ENCODE measurements around the gene IMPACT.

IMPACT gene

GRCh38 chr18:24420551-24420950 is 5.9 kb upstream of the IMPACT start:
- no peak for DNase-seq (ENCODE audit: extremely low read depth in 1 of 2, low read depth in 1 of 2)

- no peak for DNase-seq (ENCODE audit: extremely low read depth in 1 of 2, low read depth in 1 of 2)
Measured at GRCh38 chr18:24421831-24422230, 4.6 kb upstream of the IMPACT start.

- no peak for DNase-seq (ENCODE audit: extremely low read depth in 1 of 2, low read depth in 1 of 2)
Measured at GRCh38 chr18:24426073-24426397, 435 bp upstream of the IMPACT start.

- no peak for DNase-seq (ENCODE audit: extremely low read depth in 1 of 2, low read depth in 1 of 2)
Measured at GRCh38 chr18:24427484-24427883, 1.0 kb downstream of the IMPACT start.

- DNase-seq (ENCODE audit: extremely low read depth in 1 of 2, low read depth in 1 of 2) = no peak
Measured at GRCh38 chr18:24428709-24429108, 2.2 kb downstream of the IMPACT start.

GRCh38 chr18:24429188-24429587 is 2.7 kb downstream of the IMPACT start:
- no peak for DNase-seq (ENCODE audit: extremely low read depth in 1 of 2, low read depth in 1 of 2)

GRCh38 chr18:24432618-24433017 is 6.1 kb downstream of the IMPACT start:
- no peak for DNase-seq (ENCODE audit: extremely low read depth in 1 of 2, low read depth in 1 of 2)

GRCh38 chr18:24436939-24437338 is 10.5 kb downstream of the IMPACT start:
- DNase-seq (ENCODE audit: extremely low read depth in 1 of 2, low read depth in 1 of 2) = no peak

GRCh38 chr18:24443870-24444269 is 17.4 kb downstream of the IMPACT start:
- DNase-seq (ENCODE audit: extremely low read depth in 1 of 2, low read depth in 1 of 2) = no peak

GRCh38 chr18:24446453-24446852 is 20.0 kb downstream of the IMPACT start:
- DNase-seq (ENCODE audit: extremely low read depth in 1 of 2, low read depth in 1 of 2) = no peak

GRCh38 chr18:24446953-24447538 is 20.6 kb downstream of the IMPACT start:
- DNase-seq (ENCODE audit: extremely low read depth in 1 of 2, low read depth in 1 of 2) = no peak

GRCh38 chr18:24447961-24448360 is 21.5 kb downstream of the IMPACT start:
- no peak for DNase-seq (ENCODE audit: extremely low read depth in 1 of 2, low read depth in 1 of 2)

- no peak for DNase-seq (ENCODE audit: extremely low read depth in 1 of 2, low read depth in 1 of 2)
Measured at GRCh38 chr18:24456549-24456948, 30.1 kb downstream of the IMPACT start.

GRCh38 chr18:24459772-24460171 is 33.3 kb downstream of the IMPACT start:
- DNase-seq (ENCODE audit: extremely low read depth in 1 of 2, low read depth in 1 of 2) = no peak

GRCh38 chr18:24460388-24460787 is 33.9 kb downstream of the IMPACT start, which contains the start of gene HRH4:
HRH4 (plus strand) TSS chr18:24460637; CDS start chr18:24460729, 92 bp downstream.
- no peak for DNase-seq (ENCODE audit: extremely low read depth in 1 of 2, low read depth in 1 of 2)

- DNase-seq (ENCODE audit: extremely low read depth in 1 of 2, low read depth in 1 of 2) = no peak
Measured at GRCh38 chr18:24461996-24462395, 35.5 kb downstream of the IMPACT start.

- DNase-seq (ENCODE audit: extremely low read depth in 1 of 2, low read depth in 1 of 2) = no peak
Measured at GRCh38 chr18:24462838-24463775, 36.6 kb downstream of the IMPACT start.

- no peak for DNase-seq (ENCODE audit: extremely low read depth in 1 of 2, low read depth in 1 of 2)
Measured at GRCh38 chr18:24465486-24465885, 39.0 kb downstream of the IMPACT start.

- no peak for DNase-seq (ENCODE audit: extremely low read depth in 1 of 2, low read depth in 1 of 2)
Measured at GRCh38 chr18:24466771-24467170, 40.3 kb downstream of the IMPACT start.

- no peak for DNase-seq (ENCODE audit: extremely low read depth in 1 of 2, low read depth in 1 of 2)
Measured at GRCh38 chr18:24470022-24470618, 43.6 kb downstream of the IMPACT start.

- no peak for DNase-seq (ENCODE audit: extremely low read depth in 1 of 2, low read depth in 1 of 2)
Measured at GRCh38 chr18:24470805-24471204, 44.3 kb downstream of the IMPACT start.

GRCh38 chr18:24472591-24472990 is 46.1 kb downstream of the IMPACT start:
- DNase-seq (ENCODE audit: extremely low read depth in 1 of 2, low read depth in 1 of 2) = no peak
